GM12801 (cell line): ENCODE data around the gene NRN1L.

Experiments
- TF ChIP-seq, protein P1 (sequence below): IDR thresholded peaks from one replicate; pipeline ENCODE4 v1.5.1; 2011; ENCODE audit warnings: control low read depth; ENCODE audit not compliant: insufficient read length; ENCODE audit errors: extremely low read depth

The NRN1L gene

DNA sequence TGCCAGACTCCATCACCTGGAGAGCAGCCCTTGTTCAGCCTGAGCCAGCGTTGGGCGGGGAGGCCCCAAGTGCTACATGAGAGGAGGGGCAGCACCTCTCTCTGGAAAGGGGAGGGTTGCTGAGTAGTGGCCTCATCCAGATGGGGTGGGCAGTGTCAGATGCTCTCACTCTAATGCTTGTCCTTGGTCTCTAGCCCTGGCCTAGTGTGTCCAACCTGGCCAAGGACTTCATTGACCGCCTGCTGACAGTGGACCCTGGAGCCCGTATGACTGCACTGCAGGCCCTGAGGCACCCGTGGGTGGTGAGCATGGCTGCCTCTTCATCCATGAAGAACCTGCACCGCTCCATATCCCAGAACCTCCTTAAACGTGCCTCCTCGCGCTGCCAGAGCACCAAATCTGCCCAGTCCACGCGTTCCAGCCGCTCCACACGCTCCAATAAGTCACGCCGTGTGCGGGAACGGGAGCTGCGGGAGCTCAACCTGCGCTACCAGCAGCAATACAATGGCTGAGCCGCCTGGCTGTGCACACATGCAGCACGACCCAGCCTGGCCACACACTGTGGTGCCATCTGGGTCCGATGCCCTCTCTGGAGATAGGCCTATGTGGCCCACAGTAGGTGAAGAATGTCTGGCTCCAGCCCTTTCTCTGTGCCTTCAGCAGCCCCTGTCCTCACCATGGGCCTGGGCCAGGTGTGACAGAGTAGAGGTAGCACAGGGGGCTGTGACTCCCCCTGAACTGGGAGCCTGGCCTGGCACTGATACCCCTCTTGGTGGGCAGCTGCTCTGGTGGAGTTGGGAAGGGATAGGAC, 42.7 kb downstream of the NRN1L start:
- TF ChIP-seq, protein P1, sequence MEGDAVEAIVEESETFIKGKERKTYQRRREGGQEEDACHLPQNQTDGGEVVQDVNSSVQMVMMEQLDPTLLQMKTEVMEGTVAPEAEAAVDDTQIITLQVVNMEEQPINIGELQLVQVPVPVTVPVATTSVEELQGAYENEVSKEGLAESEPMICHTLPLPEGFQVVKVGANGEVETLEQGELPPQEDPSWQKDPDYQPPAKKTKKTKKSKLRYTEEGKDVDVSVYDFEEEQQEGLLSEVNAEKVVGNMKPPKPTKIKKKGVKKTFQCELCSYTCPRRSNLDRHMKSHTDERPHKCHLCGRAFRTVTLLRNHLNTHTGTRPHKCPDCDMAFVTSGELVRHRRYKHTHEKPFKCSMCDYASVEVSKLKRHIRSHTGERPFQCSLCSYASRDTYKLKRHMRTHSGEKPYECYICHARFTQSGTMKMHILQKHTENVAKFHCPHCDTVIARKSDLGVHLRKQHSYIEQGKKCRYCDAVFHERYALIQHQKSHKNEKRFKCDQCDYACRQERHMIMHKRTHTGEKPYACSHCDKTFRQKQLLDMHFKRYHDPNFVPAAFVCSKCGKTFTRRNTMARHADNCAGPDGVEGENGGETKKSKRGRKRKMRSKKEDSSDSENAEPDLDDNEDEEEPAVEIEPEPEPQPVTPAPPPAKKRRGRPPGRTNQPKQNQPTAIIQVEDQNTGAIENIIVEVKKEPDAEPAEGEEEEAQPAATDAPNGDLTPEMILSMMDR: no peak

DNA sequence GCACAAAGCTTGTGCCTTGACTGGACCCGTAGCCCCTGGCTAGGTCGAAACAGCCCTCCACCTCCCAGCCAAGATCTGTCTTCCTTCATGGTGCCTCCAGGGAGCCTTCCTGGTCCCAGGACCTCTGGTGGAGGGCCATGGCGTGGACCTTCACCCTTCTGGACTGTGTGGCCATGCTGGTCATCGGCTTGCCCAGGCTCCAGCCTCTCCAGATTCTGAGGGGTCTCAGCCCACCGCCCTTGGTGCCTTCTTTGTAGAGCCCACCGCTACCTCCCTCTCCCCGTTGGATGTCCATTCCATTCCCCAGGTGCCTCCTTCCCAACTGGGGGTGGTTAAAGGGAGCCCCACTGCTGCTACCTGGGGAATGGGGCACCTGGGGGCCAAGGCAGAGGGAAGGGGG, 43.5 kb downstream of the NRN1L start:
- TF ChIP-seq, protein P1: no peak

DNA sequence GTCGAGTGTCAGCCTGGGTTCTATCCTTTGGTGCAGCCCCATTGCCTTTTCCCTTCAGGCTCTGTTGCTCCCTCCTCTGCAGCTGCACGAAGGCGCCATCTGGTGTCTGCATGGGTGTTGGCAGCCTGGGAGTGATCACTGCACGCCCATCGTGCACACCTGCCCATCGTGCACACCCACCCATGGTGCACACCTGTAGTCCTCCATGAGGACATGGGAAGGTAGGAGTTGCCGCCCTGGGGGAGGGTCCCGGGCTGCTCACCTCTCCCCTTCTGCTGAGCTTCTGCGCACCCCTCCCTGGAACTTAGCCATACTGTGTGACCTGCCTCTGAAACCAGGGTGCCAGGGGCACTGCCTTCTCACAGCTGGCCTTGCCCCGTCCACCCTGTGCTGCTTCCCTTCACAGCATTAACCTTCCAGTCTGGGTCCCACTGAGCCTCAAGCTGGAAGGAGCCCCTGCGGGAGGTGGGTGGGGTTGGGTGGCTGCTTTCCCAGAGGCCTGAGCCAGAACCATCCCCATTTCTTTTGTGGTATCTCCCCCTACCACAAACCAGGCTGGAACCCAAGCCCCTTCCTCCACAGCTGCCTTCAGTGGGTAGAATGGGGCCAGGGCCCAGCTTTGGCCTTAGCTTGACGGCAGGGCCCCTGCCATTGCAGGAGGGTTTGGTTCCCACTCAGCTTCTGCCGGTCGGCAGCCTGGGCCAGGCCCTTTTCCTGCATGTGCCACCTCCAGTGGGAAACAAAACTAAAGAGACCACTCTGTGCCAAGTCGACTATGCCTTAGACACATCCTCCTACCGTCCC, 44.1 kb downstream of the NRN1L start:
- TF ChIP-seq, protein P1: peak; percentile 71

DNA sequence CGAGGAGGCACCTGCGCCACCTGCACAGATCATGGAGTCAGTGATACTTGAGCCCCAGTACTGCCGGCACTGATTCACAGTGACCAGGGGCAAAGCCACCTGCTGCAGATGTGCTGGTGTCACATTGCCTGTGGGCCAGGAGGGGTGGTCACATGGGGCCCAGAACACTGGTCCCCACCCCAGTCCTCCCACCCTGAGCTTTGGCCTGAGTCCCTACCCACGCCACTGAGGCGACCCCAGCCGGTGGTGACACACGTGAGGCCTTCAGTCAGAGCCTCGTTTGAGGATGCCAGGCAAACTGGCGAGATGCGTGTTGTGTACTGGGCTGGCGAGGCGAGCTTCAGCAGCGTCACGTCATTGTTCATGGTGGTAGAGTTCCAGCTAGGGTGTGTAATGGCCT, 45.5 kb downstream of the NRN1L start:
- TF ChIP-seq, protein P1: no peak

DNA sequence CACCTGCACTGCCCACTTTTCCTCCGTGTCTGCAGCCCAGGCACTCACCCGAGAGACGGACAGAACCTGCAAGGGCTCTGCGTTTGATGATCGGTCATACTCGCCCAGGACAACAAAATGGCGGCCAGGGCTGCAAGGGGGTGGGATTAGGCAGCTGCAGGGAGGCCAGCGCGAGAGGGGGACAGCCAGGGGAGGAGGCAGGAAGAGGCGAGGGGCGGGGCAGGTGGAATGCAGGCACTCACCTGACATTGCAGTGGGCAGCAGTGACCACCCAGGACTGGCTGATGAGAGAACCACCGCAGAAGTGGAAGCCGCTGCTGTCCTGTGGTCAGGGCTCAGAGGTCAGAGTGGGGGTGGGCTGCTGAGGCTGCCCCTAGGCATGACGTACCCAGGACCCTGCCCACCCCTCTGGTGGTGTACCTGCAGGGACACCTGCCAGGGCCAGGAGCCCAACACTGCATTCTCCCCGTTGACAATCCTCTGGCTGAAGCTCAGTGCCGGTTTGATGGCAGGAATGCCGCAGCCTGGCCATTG, 46.1 kb downstream of the NRN1L start:
- TF ChIP-seq, protein P1: no peak

DNA sequence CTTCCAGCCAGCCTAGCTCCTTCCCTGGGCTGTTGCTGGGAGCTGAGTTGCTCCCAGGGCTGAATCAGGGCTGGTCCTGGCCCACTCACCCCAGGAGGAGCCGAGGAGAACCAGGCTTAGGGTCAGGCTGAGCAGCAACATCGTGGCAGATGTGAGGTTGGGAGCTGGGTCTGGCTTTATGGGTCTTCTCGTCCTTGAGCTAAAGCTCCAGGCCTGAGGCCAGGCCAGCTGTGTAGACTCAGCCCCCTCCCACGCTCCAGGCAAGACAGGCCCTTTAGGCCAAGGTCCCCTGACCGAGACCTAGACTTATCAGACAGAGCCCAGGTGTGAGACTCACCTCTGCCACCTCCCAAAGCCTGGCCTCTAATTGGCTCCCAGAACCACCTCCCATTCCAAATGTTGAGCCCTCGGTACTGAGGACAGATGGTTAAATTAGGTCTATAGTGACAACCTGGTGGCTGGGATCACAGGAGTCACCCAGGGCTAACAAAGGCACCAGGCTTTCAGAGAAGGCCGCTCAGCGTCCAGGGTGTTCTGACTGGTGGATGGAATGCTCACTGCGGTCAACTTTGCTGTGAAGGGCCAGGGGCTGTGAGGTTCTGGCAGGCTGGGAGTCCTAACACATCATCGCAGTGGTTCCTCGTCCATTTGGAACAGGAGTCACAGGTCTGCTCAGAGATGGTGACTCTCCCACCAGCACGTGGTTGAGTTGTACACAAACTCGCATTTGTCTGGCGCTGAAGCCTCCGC, 47.2 kb downstream of the NRN1L start, which contains the start of gene CTRL:
Gene CTRL (minus strand): TSS at position 151 of the 750 bp plus-strand sequence. CDS start 10 bp downstream, at position 141.
- TF ChIP-seq, protein P1: no peak

DNA sequence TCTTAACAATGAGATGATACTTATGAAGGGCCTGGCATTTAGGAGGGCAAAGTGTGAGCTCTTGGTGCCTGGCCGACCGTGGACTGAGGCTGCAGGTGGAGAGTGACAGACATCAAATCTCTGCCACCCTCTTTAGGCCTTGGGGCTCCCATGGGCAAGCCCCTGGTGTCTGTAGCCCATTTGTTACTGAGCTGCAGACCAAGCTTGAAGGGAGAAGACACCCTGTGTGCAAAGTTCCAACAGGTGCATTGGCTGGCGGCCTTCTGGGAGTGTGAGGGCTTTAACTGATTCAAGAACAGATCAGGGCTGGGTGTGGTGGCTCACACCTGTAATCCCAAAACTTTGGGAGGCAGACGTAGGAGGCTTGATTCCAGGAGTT, 47.8 kb downstream of the NRN1L start:
- TF ChIP-seq, protein P1: no peak
